HG02678 (cell line): ENCODE results near the gene CAMTA1.

Experiments used
- ATAC-seq: cut with Tn5 transposase; IDR thresholded peaks from one replicate; pipeline ENCODE4 v1.9.1; 2021; ENCODE audit warnings: mild to moderate bottlenecking, moderate library complexity; ENCODE audit not compliant: unreplicated experiment

CAMTA1 gene

DNA sequence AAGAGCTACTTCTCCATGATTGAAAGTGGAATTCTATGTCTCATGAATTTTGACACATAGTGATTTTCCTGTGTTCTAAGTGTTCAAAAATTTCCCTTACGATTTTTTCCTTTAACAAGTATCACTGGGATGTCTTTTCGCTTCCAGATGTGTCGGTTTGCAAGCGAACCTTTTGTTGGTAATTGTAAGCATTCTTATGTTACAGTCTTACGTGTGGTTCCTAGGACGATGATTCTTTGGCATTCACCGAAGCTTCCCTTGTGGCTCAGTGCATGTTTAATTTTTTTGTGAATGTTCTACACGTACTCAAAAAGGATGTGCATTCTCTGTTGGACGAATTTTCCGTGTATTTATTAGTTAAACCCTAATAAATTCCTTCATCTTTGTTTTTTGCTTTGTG, 211.6 kb downstream of the CAMTA1 start:
- ATAC-seq = no peak

DNA sequence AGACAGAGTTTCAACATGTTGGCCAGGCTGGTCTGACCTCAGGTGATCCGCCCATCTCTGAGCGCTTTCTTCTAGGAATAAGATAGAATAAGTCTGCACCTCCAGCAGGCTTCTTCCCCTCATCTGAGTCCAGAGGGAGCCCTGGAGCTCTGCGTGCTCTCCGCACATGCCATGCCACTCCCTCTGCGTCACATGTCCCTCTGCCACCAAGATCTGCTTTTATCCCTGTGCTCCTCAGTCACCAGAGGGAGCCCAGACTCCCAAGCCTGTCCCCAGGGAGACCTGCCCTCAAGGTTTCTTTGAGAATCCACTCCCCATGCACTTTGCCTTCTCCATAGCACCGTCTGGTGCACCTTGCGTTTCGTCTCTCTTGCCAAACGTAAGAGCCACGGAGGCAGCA, 213.0 kb downstream of the CAMTA1 start:
- ATAC-seq = no peak

DNA sequence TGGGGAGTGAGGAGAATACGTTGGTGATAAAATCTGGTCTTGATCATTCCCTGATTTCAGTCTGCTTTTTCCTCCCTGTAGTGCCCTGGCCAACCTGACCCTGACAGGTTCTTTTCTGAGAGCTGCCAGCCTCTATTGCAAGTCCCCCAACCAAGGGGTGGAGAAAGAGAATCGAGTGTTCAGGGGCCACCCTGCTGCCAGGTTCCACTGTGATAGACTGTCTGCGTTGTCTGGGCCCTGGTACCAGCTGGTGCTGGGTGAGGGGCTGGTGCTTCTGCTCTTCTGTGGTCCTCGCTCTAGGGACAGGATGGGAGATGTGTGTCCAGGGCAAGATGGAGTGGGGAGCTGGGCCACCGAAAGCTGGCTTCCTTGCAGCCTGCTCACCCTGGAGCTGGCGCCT, 214.6 kb downstream of the CAMTA1 start:
- no peak for ATAC-seq

DNA sequence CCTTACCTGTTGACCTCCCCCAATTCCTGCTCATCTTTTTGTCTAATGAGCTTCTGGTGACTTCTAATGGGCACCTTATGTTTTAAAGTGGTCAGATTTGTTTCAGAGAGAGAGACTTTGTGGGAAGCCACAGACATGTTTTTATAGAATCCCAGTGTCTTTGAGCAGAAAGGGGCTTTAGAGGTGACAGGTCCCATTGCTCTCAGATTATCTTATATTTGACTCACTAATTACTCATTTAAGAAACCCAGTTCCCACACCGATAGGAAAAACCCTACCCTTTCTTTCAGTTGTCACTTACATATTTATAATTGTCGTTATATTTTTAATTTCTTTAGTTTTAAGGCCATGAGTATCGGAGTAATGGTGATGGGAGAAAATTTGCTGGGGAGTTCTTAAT, 215.5 kb downstream of the CAMTA1 start:
- no peak for ATAC-seq

DNA sequence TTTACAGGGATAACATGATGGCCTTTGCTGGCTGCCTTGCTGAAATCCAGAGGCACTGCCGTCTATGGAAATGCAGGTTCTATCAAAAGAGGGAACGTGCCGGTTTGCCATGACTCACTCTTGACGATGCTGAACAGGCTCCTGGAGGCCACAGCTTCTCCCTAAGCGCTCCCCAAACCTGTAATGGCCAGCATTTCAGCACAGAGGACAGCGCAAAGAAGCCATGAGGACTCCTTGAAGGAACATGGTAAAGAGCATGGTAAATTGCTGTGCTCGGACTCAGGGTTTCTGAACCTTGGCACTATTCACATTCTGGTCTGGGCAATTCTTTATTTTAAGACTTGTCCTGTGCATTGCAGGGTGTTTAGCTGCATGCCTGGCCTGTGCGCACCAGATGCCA, 217.5 kb downstream of the CAMTA1 start:
- no peak for ATAC-seq

DNA sequence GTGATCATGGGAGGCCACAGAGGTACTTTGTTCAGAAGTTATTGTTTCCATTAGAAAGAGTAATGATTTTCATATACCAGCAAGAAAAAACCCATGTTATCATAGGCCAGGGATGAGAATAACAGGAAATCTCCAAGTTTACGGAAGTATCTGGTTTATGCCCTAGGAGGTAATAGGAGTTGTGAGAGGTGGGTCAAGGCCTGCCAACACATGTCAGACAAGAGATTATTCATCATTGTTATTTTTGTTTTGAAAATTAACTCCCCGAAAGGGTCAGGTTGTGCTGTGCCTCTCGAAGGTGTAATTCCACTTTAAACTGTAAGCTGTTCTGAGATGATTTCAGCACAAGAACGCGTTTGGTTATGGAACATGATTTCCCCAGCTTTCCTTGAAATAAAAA, 218.4 kb downstream of the CAMTA1 start:
- no peak for ATAC-seq

DNA sequence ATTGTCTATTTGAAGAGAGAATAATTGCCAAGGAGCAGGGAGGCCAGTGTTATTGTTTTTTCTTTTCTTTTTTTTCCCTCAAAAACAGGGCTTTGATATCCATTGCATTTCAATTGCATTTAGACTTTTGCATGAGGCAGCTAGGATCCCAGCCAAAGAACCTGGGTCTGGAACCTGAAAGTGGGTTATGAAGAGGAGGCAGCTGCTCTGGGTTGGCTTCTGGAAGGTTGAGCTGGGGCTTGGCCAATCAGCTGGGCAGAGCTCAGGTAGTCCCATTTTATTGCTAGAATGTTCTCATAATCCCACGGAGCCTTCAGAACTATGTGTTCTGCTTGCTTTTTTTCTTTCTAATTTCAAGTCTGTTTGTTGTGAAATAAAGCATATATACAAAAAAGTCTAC, 218.9 kb downstream of the CAMTA1 start:
- ATAC-seq = no peak

DNA sequence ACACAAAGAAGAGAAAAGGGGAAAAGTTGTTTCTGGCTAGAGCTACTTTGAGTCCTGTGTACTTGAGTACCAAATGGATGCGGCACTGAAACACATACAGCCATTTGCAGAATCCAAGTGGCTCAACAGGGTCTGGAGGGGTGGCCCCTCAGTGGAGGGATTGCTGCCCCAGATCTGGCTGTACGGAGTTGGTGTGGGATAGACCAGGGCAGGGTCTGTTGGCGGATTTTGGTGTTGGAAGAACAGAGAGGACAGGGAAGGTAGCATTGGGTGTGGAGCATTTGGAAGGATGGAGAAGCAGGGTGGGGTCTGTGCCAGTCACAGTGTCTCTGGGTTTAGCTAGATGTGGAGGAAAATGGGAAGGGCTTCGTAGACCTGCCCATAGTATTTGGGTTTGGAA, 220.5 kb downstream of the CAMTA1 start:
- no peak for ATAC-seq

DNA sequence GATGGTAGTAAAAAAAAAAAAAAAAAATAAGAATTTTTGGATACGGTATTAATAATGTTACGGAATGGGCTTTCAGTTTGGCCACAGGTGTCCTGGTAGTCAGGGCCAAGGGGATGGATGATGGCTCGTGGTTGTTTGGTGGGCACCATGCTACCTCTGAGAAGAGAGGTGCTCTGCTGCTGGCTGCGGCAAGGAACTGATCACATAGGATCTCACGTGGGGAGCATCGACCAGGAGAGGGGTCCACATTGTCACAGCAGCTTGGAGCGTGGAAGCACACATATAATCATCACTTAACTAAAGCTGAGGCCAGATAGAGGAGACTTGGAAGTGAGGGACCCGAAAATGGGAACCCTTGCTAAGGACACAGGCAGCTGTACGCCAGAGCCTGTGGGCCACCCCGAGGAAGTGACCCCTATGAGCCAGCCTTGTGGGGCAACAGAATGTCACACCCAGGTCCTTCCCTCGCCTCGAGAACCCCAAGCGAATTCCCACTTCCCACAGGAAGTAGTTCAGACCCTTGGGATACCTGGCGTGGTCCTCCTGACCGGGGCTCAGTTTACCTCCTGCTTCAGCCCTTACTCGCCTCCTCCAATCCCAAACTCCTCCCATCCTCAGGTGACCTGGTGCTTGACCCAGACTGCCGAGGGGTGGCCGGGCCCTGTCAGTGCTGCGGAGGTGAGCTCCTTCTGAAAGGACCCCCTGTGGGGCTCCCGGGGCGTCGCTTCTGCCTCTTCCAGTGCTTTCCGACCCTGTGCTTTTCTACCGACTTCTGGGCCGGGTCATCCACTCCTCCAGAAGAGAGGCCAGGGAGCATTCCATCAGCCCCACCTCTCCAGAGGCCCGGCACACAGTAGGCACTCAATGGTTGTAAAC, 222.0 kb downstream of the CAMTA1 start:
- no peak for ATAC-seq

DNA sequence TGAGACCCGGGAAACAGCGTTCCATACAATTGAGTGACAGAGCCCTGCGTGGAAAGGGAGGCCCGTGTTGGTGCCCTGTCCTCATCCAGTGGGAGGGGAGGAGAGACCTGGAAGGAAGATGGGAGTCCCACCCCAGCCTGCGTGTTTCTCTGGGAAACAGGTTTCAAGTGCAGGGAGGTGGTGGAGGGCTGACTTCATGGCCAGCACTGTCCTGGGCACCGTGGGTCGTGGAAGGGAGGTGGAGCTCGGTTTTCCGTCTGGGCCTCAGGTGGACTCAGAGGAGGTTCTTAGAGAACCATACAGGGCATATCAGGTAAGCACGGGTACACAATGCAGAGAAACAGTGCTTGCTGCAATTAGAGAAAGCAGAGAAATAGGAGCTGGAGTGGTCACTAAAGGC, 222.6 kb downstream of the CAMTA1 start:
- no peak for ATAC-seq

DNA sequence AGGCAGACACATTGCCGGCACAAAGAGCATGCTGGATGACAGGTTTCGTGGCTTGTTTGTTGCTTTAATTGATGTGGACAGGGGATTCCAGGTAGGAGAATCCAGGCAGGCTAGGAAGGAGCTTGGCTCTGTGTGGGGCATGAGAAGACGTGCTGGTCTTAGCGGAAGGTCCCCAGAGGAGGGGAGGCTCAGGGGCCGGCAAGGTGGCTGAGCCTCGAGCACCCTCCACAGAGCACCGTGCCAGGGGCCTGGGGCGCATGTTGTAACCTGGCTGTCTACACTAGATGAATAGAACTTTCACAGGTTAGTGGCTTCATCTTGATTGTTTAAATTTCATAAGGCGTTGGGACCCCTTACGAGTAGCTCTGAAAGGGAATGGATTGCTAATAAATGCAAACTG, 223.1 kb downstream of the CAMTA1 start:
- ATAC-seq = no peak

DNA sequence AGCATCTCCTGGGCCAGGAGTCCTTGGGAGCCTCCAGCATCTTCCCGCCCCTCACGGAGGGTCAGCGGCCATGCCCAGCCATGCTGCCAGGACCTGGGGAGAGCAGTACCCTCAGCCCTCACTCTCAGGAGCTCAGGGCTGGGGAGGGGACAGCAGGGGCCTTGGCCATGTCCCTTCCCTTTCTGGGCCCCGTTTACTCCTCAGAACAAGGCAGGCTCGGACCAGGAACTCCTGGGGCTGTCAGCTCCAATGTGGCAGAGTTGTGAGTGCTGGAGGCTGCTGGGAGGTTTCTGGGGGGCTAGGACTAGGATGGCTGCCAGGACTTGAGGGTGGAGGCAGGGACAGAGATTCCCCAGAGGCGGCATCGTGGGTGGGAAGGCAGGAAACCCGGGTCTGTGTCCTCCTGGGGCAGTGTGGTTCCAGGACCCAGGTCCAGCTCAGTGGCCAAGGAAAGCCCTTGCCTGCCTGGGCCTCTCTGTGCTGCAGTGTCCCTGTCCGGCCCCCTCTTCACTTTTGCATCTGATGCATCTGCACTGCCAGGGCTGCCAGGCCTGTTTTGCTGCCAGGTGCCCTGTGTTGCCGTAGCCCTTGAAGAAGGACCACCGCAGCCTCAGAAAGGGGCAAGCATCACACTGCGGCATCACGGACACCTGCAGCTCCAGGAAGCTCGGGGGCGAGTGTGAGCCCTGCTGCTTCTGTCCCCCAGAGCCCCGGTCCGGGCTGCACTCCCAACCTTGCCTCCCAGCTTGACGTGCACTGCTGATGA, 223.9 kb downstream of the CAMTA1 start:
- ATAC-seq = no peak

DNA sequence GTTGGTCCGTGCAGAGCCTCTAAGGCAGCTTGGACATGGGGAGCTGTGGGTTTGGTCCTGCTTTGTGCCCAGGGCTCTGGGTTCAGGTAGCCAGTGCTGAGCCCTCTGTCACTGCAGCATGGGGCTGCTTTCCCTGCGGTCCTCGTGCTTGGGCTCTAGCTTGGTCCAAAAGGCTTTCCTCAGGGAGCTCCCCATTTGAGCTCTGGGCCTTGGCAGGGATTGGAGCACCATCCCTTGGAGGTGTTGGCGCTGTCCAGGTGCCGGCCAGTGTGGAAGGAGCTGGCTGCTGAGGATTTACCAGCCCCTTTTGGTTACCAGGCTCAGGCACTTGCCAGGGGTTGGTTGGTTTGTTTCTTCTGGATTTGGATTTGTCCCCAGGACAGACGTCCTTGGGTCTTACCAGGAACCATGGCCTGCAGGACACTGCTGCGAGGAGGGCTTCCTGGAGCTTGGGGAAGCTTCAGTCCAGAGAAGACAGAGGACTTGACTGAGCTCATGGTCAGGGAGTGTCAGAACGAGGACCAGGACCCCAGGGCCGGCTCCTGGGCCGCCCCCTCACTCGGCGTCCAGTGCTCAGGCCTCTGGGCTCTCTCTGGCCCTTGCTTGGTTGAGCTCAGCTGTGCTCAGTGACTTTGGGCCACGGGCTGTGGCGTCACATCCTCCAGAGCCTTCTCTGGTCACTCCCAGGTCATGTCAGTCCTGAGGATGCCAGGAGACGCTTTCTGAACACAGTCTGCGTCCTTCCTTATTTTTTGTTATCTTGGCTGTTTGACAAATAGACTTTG, 224.7 kb downstream of the CAMTA1 start:
- no peak for ATAC-seq

DNA sequence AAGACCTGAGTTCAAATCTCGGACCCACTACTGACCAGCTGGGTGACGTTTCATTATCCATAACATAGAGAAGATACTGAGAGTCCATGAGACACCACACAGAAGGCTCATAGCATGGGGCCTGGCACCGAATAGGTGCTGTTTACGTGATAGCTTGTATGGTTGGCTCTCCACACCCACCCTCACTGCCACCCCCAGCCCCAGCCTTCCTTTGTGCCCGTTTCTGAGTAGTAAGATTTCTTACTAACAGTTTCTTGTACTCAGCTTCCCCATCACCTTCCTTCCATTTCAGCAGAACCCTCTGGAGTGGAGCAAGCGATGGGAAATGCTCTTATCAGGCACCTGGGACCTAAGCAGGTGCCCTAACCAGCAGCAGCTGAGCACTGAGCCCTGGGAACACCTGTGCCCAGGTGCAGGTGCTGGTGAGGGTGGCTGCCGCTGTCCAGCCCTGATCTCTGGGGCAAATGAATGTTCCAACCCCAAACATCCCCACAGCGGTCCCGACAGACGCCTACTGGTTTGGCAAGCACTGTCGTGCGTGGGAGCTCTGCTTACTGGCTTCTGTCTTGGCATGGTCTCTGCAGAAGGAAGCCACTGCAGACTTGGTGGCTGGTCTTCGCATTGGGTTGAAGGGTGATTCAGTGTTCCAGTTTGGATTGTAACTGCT, 225.4 kb downstream of the CAMTA1 start:
- ATAC-seq = no peak

DNA sequence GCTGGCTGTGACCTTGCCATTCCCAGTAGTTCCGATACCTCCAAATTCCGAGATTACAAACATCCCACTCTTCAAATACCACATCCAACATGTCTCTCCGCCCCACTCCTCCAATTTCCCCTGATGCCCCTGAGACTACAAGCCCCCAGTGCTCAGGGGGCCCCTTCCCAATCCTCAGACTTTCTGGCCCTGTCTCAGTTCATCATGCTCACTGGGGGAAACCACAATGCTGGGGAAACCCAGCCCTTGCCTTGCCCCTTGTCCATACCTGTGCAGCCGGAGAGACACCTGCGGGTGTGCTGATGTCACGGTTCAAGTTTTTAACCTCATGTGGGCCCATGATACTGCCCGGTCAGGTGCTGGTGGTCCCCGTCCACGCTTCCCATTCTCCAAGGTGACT, 226.6 kb downstream of the CAMTA1 start:
- ATAC-seq = no peak

DNA sequence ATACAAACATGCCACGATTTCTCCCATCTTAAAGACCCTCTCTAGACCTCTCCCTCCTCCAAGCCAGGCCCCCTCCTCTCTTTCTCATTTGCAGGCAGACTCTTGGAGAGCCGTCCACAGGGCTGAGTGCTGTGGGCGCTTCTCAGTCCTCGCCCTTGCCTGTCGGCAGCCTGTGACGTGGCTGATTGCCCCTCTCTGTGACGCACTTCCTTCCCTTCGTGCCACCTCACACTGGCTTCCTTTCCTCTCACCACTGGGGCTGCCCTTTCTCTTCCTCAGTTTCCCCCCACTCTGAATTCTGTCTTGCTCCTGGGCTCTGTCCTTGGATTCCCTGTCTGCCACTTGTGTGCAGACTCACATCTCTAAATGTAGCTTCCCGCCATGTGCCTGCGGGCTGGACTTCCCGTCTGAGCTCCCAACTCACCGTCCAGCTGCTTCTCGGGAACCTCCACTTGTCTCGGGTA, 227.2 kb downstream of the CAMTA1 start:
- no peak for ATAC-seq

DNA sequence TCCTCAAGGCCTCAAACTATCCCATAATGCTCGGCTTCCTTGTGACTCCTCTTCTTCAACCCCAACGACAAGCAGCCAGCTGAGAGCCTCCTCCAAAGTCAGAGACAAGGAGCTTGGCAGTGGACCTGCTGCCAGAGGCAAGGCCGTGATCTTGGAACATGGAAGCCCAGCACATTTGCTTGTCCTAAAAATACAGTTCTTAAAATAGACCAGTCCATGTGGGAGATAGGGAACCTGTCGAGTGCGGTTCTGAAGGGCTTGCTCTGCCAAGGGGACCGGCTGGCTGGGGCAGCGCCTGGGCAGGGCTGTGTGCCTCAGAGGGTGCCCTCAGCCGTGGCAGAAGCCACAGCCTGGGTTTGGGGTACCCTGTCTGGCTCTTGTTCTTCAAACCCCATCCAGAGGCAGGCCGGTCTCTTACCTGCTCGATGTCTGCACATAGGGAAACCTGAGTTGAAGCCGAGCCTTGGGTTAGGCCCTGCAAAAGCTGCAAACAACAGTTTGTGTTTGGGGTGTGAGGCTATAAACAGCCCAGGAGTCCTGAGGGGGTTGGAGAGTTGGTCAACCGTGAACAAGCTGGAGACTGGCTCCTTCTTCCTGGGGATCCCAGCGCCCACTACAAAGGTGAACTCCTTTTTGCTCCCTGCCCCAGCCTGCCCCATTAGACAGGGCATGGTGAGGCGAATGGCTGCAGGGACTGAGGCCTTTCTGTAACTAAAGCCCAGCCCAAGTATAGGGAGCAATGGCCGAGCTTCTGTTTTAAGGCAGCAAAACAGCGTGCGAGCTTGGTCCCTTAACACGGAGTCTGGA, 228.8 kb downstream of the CAMTA1 start:
- ATAC-seq = no peak

DNA sequence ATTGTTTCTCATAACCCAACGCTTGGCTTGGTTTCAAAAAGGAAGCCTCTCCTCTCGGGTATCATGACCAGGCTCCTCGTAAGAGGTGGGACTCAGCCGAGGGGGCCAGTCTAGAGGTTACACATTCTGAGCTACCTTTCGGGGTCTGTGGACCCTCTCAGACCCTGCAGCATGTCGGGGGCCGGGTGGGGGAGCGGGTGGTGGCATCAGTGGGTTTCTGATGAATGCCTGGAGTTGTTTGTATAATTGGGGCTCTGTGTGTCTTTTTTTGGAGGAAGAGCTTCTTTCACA, 229.3 kb downstream of the CAMTA1 start:
- ATAC-seq = no peak

DNA sequence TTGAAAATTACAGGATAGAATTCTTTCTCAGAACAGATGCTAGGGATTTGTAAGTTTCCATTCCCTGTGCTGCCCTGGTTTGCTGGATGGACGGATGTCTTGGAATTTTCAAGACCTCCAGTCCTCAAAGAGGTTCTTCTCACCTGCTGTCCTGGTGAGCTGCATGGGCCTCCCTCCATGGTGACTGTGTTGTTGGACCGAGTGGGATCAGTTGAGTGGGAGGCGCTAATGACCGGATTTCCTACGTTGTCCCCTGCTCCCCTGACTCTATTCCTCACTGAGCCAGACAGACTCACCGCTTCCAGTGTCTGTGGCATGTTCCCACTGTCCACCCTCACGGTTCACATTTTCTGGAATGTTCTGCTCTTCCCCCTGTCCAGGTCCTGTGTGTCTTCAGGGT, 229.8 kb downstream of the CAMTA1 start:
- no peak for ATAC-seq

DNA sequence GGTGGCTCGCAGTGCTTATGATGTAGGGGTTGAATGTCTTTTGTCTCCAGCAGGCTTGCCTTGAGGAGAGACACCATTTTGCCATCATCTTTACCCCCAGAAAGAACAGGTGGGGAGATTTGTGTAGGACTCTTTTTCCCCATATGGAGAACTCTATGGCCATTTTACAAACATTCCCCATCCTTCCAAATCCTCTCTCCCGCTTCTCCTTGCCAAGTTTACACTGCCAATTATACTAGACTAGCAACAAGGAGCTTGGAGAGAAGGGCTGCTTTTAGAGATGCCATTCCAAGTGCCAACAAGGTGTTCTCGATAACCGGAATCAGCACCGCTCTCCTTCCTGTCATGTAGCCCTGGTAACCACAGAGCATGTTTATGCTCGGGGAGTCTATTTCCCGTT, 233.1 kb downstream of the CAMTA1 start:
- no peak for ATAC-seq
